Ishikawa (cell line): Measurements from ENCODE around the gene AQP11.

Experiments used
- EP300 ChIP-seq: IDR thresholded peaks from 2 replicates; pipeline ENCODE4 v1.6.1; 2012; ENCODE audit warnings: borderline replicate concordance
- MAX ChIP-seq: IDR thresholded peaks from 2 replicates; pipeline ENCODE4 v1.6.1; 2012
- NFIC ChIP-seq: IDR thresholded peaks from 2 replicates; pipeline ENCODE4 v1.6.1; 2012
- REST ChIP-seq: IDR thresholded peaks from 2 replicates; pipeline ENCODE4 v1.6.1; 2012; ENCODE audit warnings: low read depth, mild to moderate bottlenecking
- TAF1 ChIP-seq: IDR thresholded peaks from 2 replicates; pipeline ENCODE4 v1.6.1; 2012; ENCODE audit warnings: low read depth, mild to moderate bottlenecking
- TEAD4 ChIP-seq: IDR thresholded peaks from 2 replicates; pipeline ENCODE4 v1.6.1; 2012
- USF1 ChIP-seq: IDR thresholded peaks from 2 replicates; pipeline ENCODE4 v1.6.1; 2012
- YY1 ChIP-seq: IDR thresholded peaks from 2 replicates; pipeline ENCODE4 v1.6.1; 2012; ENCODE audit warnings: low read depth

GRCh38 chr11:77561257-77561656 is 28.5 kb upstream of the AQP11 start:
- TF ChIP-seq TAF1, result no peak
- TF ChIP-seq USF1, result no peak
- TF ChIP-seq REST, result no peak
- no peak for TF ChIP-seq NFIC
- TF ChIP-seq MAX, result no peak
- TF ChIP-seq YY1, result no peak
- no peak for TF ChIP-seq EP300
- TF ChIP-seq TEAD4, result no peak
